ENCODE data around the gene FBP1.

FBP1 gene

GRCh38 chr9:94630833-94631232, 8.5 kb downstream of the FBP1 start:
- H3K27me3 ChIP-seq (ENCODE audit: control insufficient read depth, insufficient read depth, low read length), result no peaks in the 10 kb centered on the region

GRCh38 chr9:94630281-94630680, 9.0 kb downstream of the FBP1 start:
- Histone ChIP-seq H3K4me1 (ENCODE audit: control insufficient read depth, low read depth, low read length) (peaks cover 30% of the 10 kb centered on the region), H3K4me3 (ENCODE audit: low read length) (no peak overlapping the region), H3K9me3 (ENCODE audit: control insufficient read depth, low read depth, low read length) (no peaks in the 10 kb centered on the region), H3K9ac (ENCODE audit: low read length) (no peak overlapping the region), H3K27me3 (ENCODE audit: control insufficient read depth, insufficient read depth, low read length) (no peaks in the 10 kb centered on the region), H3K27ac (ENCODE audit: low read length) (no peak overlapping the region), H3K36me3 (ENCODE audit: control insufficient read depth, low read depth, low read length) (no peaks in the 10 kb centered on the region)

More at GRCh38 chr9:94630833-94631232, 8.5 kb downstream of the FBP1 start:
- Histone ChIP-seq H3K4me3 (ENCODE audit: low read length) (peak overlapping the region; percentile 13), H3K9ac (ENCODE audit: low read length) (no peak overlapping the region), H3K36me3 (ENCODE audit: control insufficient read depth, low read depth, low read length) (no peaks in the 10 kb centered on the region), H3K9me3 (ENCODE audit: control insufficient read depth, low read depth, low read length) (no peaks in the 10 kb centered on the region), H3K27ac (ENCODE audit: low read length) (no peak overlapping the region), H3K4me1 (ENCODE audit: control insufficient read depth, low read depth, low read length) (peaks cover 30% of the 10 kb centered on the region)

- no peaks in the 10 kb centered on the region for H3K36me3 ChIP-seq (ENCODE audit: control insufficient read depth, low read depth, low read length)
- no peaks in the 10 kb centered on the region for H3K9me3 ChIP-seq (ENCODE audit: control insufficient read depth, low read depth, low read length)
- H3K4me3 ChIP-seq (ENCODE audit: low read length), result no peak overlapping the region
- no peaks in the 10 kb centered on the region for H3K27me3 ChIP-seq (ENCODE audit: control insufficient read depth, insufficient read depth, low read length)
- H3K9ac ChIP-seq (ENCODE audit: low read length), result no peak overlapping the region
- peaks cover 28% of the 10 kb centered on the region for H3K4me1 ChIP-seq (ENCODE audit: control insufficient read depth, low read depth, low read length)
- no peak overlapping the region for H3K27ac ChIP-seq (ENCODE audit: low read length)
Measured at GRCh38 chr9:94627287-94627686, 12.0 kb downstream of the FBP1 start.

- H3K27ac ChIP-seq (ENCODE audit: low read length), result no peak overlapping the region
- no peaks in the 10 kb centered on the region for H3K27me3 ChIP-seq (ENCODE audit: control insufficient read depth, insufficient read depth, low read length)
- no peak overlapping the region for H3K4me3 ChIP-seq (ENCODE audit: low read length)
- H3K4me1 ChIP-seq (ENCODE audit: control insufficient read depth, low read depth, low read length), result peaks cover 13% of the 10 kb centered on the region
- no peaks in the 10 kb centered on the region for H3K36me3 ChIP-seq (ENCODE audit: control insufficient read depth, low read depth, low read length)
- H3K9me3 ChIP-seq (ENCODE audit: control insufficient read depth, low read depth, low read length), result no peaks in the 10 kb centered on the region
- H3K9ac ChIP-seq (ENCODE audit: low read length), result no peak overlapping the region
Measured at GRCh38 chr9:94625835-94626234, 13.5 kb downstream of the FBP1 start.

GRCh38 chr9:94624629-94625028, 14.7 kb downstream of the FBP1 start:
- H3K27me3 ChIP-seq (ENCODE audit: control insufficient read depth, insufficient read depth, low read length), result no peaks in the 10 kb centered on the region
- no peaks in the 10 kb centered on the region for H3K9me3 ChIP-seq (ENCODE audit: control insufficient read depth, low read depth, low read length)
- H3K9ac ChIP-seq (ENCODE audit: low read length), result no peak overlapping the region
- H3K27ac ChIP-seq (ENCODE audit: low read length), result no peak overlapping the region
- peaks cover 4% of the 10 kb centered on the region for H3K4me1 ChIP-seq (ENCODE audit: control insufficient read depth, low read depth, low read length)
- no peaks in the 10 kb centered on the region for H3K36me3 ChIP-seq (ENCODE audit: control insufficient read depth, low read depth, low read length)
- H3K4me3 ChIP-seq (ENCODE audit: low read length), result no peak overlapping the region

GRCh38 chr9:94623253-94623652, 16.1 kb downstream of the FBP1 start:
- H3K4me1 ChIP-seq (ENCODE audit: control insufficient read depth, low read depth, low read length), result peaks cover under 1% of the 10 kb centered on the region
- H3K36me3 ChIP-seq (ENCODE audit: control insufficient read depth, low read depth, low read length), result no peaks in the 10 kb centered on the region
- H3K9me3 ChIP-seq (ENCODE audit: control insufficient read depth, low read depth, low read length), result no peaks in the 10 kb centered on the region
- no peak overlapping the region for H3K4me3 ChIP-seq (ENCODE audit: low read length)
- no peak overlapping the region for H3K27ac ChIP-seq (ENCODE audit: low read length)
- H3K27me3 ChIP-seq (ENCODE audit: control insufficient read depth, insufficient read depth, low read length), result no peaks in the 10 kb centered on the region
- no peak overlapping the region for H3K9ac ChIP-seq (ENCODE audit: low read length)

GRCh38 chr9:94622087-94622800, 17.1 kb downstream of the FBP1 start:
- H3K27me3 ChIP-seq (ENCODE audit: control insufficient read depth, insufficient read depth, low read length), result no peaks in the 10 kb centered on the region
- no peak overlapping the region for H3K27ac ChIP-seq (ENCODE audit: low read length)
- no peaks in the 10 kb centered on the region for H3K4me1 ChIP-seq (ENCODE audit: control insufficient read depth, low read depth, low read length)
- H3K9me3 ChIP-seq (ENCODE audit: control insufficient read depth, low read depth, low read length), result no peaks in the 10 kb centered on the region
- no peaks in the 10 kb centered on the region for H3K36me3 ChIP-seq (ENCODE audit: control insufficient read depth, low read depth, low read length)
- no peak overlapping the region for H3K4me3 ChIP-seq (ENCODE audit: low read length)
- no peak overlapping the region for H3K9ac ChIP-seq (ENCODE audit: low read length)

- Histone ChIP-seq H3K36me3 (ENCODE audit: control insufficient read depth, low read depth, low read length) (no peaks in the 10 kb centered on the region), H3K4me3 (ENCODE audit: low read length) (no peak overlapping the region), H3K9me3 (ENCODE audit: control insufficient read depth, low read depth, low read length) (no peaks in the 10 kb centered on the region), H3K4me1 (ENCODE audit: control insufficient read depth, low read depth, low read length) (no peaks in the 10 kb centered on the region), H3K27ac (ENCODE audit: low read length) (no peak overlapping the region), H3K9ac (ENCODE audit: low read length) (no peak overlapping the region), H3K27me3 (ENCODE audit: control insufficient read depth, insufficient read depth, low read length) (no peaks in the 10 kb centered on the region)
Measured at GRCh38 chr9:94619026-94619425, 20.3 kb downstream of the FBP1 start.

- Histone ChIP-seq H3K36me3 (ENCODE audit: control insufficient read depth, low read depth, low read length) (no peaks in the 10 kb centered on the region), H3K4me3 (ENCODE audit: low read length) (no peak overlapping the region), H3K9ac (ENCODE audit: low read length) (no peak overlapping the region), H3K27ac (ENCODE audit: low read length) (no peak overlapping the region), H3K9me3 (ENCODE audit: control insufficient read depth, low read depth, low read length) (no peaks in the 10 kb centered on the region), H3K4me1 (ENCODE audit: control insufficient read depth, low read depth, low read length) (peaks cover 3% of the 10 kb centered on the region), H3K27me3 (ENCODE audit: control insufficient read depth, insufficient read depth, low read length) (no peaks in the 10 kb centered on the region)
Measured at GRCh38 chr9:94613003-94613402, 26.3 kb downstream of the FBP1 start.

- no peak overlapping the region for H3K4me3 ChIP-seq (ENCODE audit: low read length)
- no peaks in the 10 kb centered on the region for H3K27me3 ChIP-seq (ENCODE audit: control insufficient read depth, insufficient read depth, low read length)
- peaks cover 6% of the 10 kb centered on the region for H3K4me1 ChIP-seq (ENCODE audit: control insufficient read depth, low read depth, low read length)
- no peaks in the 10 kb centered on the region for H3K36me3 ChIP-seq (ENCODE audit: control insufficient read depth, low read depth, low read length)
- no peak overlapping the region for H3K9ac ChIP-seq (ENCODE audit: low read length)
- no peak overlapping the region for H3K27ac ChIP-seq (ENCODE audit: low read length)
- H3K9me3 ChIP-seq (ENCODE audit: control insufficient read depth, low read depth, low read length), result no peaks in the 10 kb centered on the region
Measured at GRCh38 chr9:94612071-94612470, 27.2 kb downstream of the FBP1 start.

- no peaks in the 10 kb centered on the region for H3K9me3 ChIP-seq (ENCODE audit: control insufficient read depth, low read depth, low read length)
- H3K27ac ChIP-seq (ENCODE audit: low read length), result no peak overlapping the region
- no peak overlapping the region for H3K9ac ChIP-seq (ENCODE audit: low read length)
- H3K36me3 ChIP-seq (ENCODE audit: control insufficient read depth, low read depth, low read length), result no peaks in the 10 kb centered on the region
- H3K4me3 ChIP-seq (ENCODE audit: low read length), result no peak overlapping the region
- peaks cover 6% of the 10 kb centered on the region for H3K4me1 ChIP-seq (ENCODE audit: control insufficient read depth, low read depth, low read length)
- no peaks in the 10 kb centered on the region for H3K27me3 ChIP-seq (ENCODE audit: control insufficient read depth, insufficient read depth, low read length)
Measured at GRCh38 chr9:94611638-94612068, 27.7 kb downstream of the FBP1 start.

GRCh38 chr9:94610181-94610606, 29.1 kb downstream of the FBP1 start:
- peaks cover 6% of the 10 kb centered on the region for H3K4me1 ChIP-seq (ENCODE audit: control insufficient read depth, low read depth, low read length)
- no peak overlapping the region for H3K4me3 ChIP-seq (ENCODE audit: low read length)
- no peak overlapping the region for H3K9ac ChIP-seq (ENCODE audit: low read length)
- H3K27me3 ChIP-seq (ENCODE audit: control insufficient read depth, insufficient read depth, low read length), result no peaks in the 10 kb centered on the region
- H3K9me3 ChIP-seq (ENCODE audit: control insufficient read depth, low read depth, low read length), result no peaks in the 10 kb centered on the region
- no peak overlapping the region for H3K27ac ChIP-seq (ENCODE audit: low read length)
- H3K36me3 ChIP-seq (ENCODE audit: control insufficient read depth, low read depth, low read length), result no peaks in the 10 kb centered on the region

All from iPS-18a (cell line).